CD8-positive, alpha-beta memory T cell (primary cell): ENCODE data around the gene TMEM202. TPM values are rescaled to one million over a fixed set of nuclear protein-coding genes. Genes with fewer than 3 reads are reported as not detected.
A peak's percentile ranks its signal among the peaks of the same experiment; 100 is the strongest.
"Not testable (repeated sequence)": the region's sequence is repeated elsewhere in the genome, so short reads cannot be mapped to it uniquely, and the experiment has no call there.

Experiments
- CTCF ChIA-PET: fragments of 350-600 bp; sonication (Branson Sonifier 250); formaldehyde crosslinking; loops from one replicate; lab custom pipeline; 2021; ENCODE audit warnings: antibody characterized with exemption; lab: Charles Lee
- POLR2A ChIA-PET: fragments of 350-600 bp; sonication (Branson Sonifier 250); formaldehyde crosslinking; loops from one replicate; lab custom pipeline; 2021; ENCODE audit warnings: antibody characterized with exemption; lab: Charles Lee
- DNase-seq, 5 donors: peaks; one replicate each; pipeline versions ENCODE4 v3.0.0 to v3.0.0-alpha.2; 2020 to 2022; ENCODE audit warnings: mixed read lengths in 1 of 5
- H3K27ac ChIP-seq: one replicate; pipeline ENCODE4 v1.7.0; 2013; ENCODE audit warnings: low read depth, mild to moderate bottlenecking, low read length, moderate library complexity
- H3K27me3 ChIP-seq: 2 replicates; pipeline ENCODE4 v1.7.0; 2013; ENCODE audit warnings: low read length, mild to moderate bottlenecking; ENCODE audit not compliant: insufficient read depth, poor library complexity, severe bottlenecking
- H3K36me3 ChIP-seq: 2 replicates; pipeline ENCODE4 v1.7.0; 2013; ENCODE audit warnings: mild to moderate bottlenecking, low read length, moderate library complexity; ENCODE audit not compliant: insufficient read depth
- H3K4me1 ChIP-seq: 2 replicates; pipeline ENCODE4 v1.7.0; 2013; ENCODE audit warnings: mild to moderate bottlenecking, low read length, moderate library complexity; ENCODE audit not compliant: insufficient read depth
- H3K4me3 ChIP-seq: 2 replicates; pipeline ENCODE4 v1.7.0; 2013; ENCODE audit warnings: mild to moderate bottlenecking, low read length
- H3K9me3 ChIP-seq: 2 replicates; pipeline ENCODE4 v1.7.0; 2013; ENCODE audit warnings: mild to moderate bottlenecking, low read length
- H3K27ac Mint-ChIP-seq, 8 donors: one replicate each; pipeline ENCODE4 v1.8.0; 2020 to 2021; ENCODE audit warnings: mixed read lengths in 8 of 8, mild to moderate bottlenecking in 6 of 8, inconsistent platforms in 3 of 8, moderate library complexity in 3 of 8
- H3K27me3 Mint-ChIP-seq, 2 donors: one replicate each; pipeline ENCODE4 v1.8.0; 2020 to 2021; ENCODE audit warnings: mixed read lengths in 2 of 2, mild to moderate bottlenecking in 1 of 2, moderate library complexity in 1 of 2
- H3K36me3 Mint-ChIP-seq, 3 donors: one replicate each; pipeline ENCODE4 v1.8.0; 2020 to 2021; ENCODE audit warnings: mixed read lengths in 3 of 3, inconsistent platforms in 1 of 3, mild to moderate bottlenecking in 1 of 3
- H3K4me1 Mint-ChIP-seq, 3 donors: one replicate each; pipeline ENCODE4 v1.8.0; 2020 to 2021; ENCODE audit warnings: mixed read lengths in 3 of 3, inconsistent platforms in 1 of 3, mild to moderate bottlenecking in 1 of 3
- H3K4me3 Mint-ChIP-seq, 7 donors: one replicate each; pipeline ENCODE4 v1.8.0; 2020 to 2021; ENCODE audit warnings: mixed read lengths in 7 of 7, mild to moderate bottlenecking in 6 of 7, moderate library complexity in 4 of 7, inconsistent platforms in 2 of 7
- H3K9me3 Mint-ChIP-seq, 5 donors: one replicate each; pipeline ENCODE4 v1.8.0; 2020 to 2022; ENCODE audit warnings: mixed read lengths in 5 of 5, mild to moderate bottlenecking in 3 of 5, moderate library complexity in 2 of 5, inconsistent platforms in 1 of 5
- polyA plus RNA-seq: library from polyadenylated mRNA; unstranded; fragments of 300-500 nt; fragmentation: Illumina TruSeq; gene quantifications from one replicate; pipeline ENCODE4 v1.2.3, GENCODE V29; 2021
- total RNA-seq, 2 experiments: library from RNA; stranded (reverse); gene quantifications; one replicate each; pipeline ENCODE4 v1.2.3, GENCODE V29; 2021

TMEM202 gene
- total and polyA plus RNA-seq, 3 experiments from 2014 or later: not detected

- peaks cover 2 to 10% (median 9%) of the 10 kb centered on the region in 5 donors for H3K9me3 Mint-ChIP-seq
- Histone ChIP-seq H3K4me1 (no peaks in the 10 kb centered on the region), H3K4me3 (no peak overlapping the region), H3K9me3 (no peaks in the 10 kb centered on the region), H3K27ac (no peak overlapping the region), H3K36me3 (no peaks in the 10 kb centered on the region), H3K27me3 (no peaks in the 10 kb centered on the region)
- H3K27me3 Mint-ChIP-seq: peaks cover 0 to 2% of the 10 kb centered on the region in 2 donors
- CTCF ChIA-PET: no interaction called here
- no peak overlapping the region for H3K27ac Mint-ChIP-seq
- no peak for DNase-seq
- no peak overlapping the region for H3K4me3 Mint-ChIP-seq
- POLR2A ChIA-PET: no interaction called here
- H3K4me1 Mint-ChIP-seq: no peaks in the 10 kb centered on the region
- H3K36me3 Mint-ChIP-seq: peaks cover 0 to 5% (median 0%) of the 10 kb centered on the region in 3 donors
These were observed 23.4 kb downstream of the TMEM202 start for GRCh38 chr15:72421484-72421883.

- CTCF ChIA-PET: no interaction called here
- no peaks in the 10 kb centered on the region for H3K27me3 ChIP-seq
- Mint-ChIP-seq H3K9me3 (peaks cover 4 to 17% (median 17%) of the 10 kb centered on the region in 5 donors), H3K4me1 (peaks cover 0 to 1% (median 0%) of the 10 kb centered on the region in 3 donors), H3K36me3 (peaks cover 0 to 9% (median 0%) of the 10 kb centered on the region in 3 donors), H3K4me3 (no peak overlapping the region), H3K27ac (no peak overlapping the region), H3K27me3 (no peaks in the 10 kb centered on the region)
- POLR2A ChIA-PET: no interaction called here
- no peaks in the 10 kb centered on the region for H3K36me3 ChIP-seq
- no peak overlapping the region for H3K27ac ChIP-seq
- DNase-seq: no peak
- no peaks in the 10 kb centered on the region for H3K9me3 ChIP-seq
- no peaks in the 10 kb centered on the region for H3K4me1 ChIP-seq
- no peak overlapping the region for H3K4me3 ChIP-seq
These were observed 25.2 kb downstream of the TMEM202 start for GRCh38 chr15:72423256-72423655.

DNA sequence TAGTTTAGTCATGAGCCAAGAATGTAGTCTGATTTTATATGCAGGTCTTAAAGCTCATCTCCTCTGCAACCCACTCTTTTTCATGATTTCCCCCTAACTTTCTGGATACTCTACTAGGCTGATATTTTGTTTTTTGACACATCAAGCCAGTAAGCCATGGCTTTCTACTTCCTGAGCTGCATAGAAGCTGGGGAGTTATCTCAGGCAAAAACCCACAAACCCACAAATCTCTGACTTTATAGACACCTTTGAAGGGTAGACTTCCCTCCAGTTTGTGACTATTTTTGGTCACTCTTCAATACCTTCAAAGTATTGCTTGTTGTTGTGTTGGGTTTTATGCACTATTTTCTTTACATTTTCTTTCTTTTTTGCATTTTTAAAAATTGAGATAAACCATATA lies 28.6 kb downstream of the TMEM202 start:
- CTCF ChIA-PET: no interaction called here
- H3K9me3 ChIP-seq: no peaks in the 10 kb centered on the region
- no peaks in the 10 kb centered on the region for H3K36me3 ChIP-seq
- H3K27me3 ChIP-seq: no peaks in the 10 kb centered on the region
- H3K4me3 Mint-ChIP-seq: no peak overlapping the region
- peaks cover 4 to 6% of the 10 kb centered on the region in 2 donors for H3K27me3 Mint-ChIP-seq
- DNase-seq: no peak
- H3K4me3 ChIP-seq: no peak overlapping the region
- peaks cover 4 to 17% (median 17%) of the 10 kb centered on the region in 5 donors for H3K9me3 Mint-ChIP-seq
- H3K4me1 Mint-ChIP-seq: peaks cover 0 to 1% (median 0%) of the 10 kb centered on the region in 3 donors
- no peak overlapping the region for H3K27ac ChIP-seq
- POLR2A ChIA-PET: no interaction called here
- no peak overlapping the region for H3K27ac Mint-ChIP-seq
- H3K36me3 Mint-ChIP-seq: peaks cover 0 to 9% (median 0%) of the 10 kb centered on the region in 3 donors
- H3K4me1 ChIP-seq: no peaks in the 10 kb centered on the region

DNA sequence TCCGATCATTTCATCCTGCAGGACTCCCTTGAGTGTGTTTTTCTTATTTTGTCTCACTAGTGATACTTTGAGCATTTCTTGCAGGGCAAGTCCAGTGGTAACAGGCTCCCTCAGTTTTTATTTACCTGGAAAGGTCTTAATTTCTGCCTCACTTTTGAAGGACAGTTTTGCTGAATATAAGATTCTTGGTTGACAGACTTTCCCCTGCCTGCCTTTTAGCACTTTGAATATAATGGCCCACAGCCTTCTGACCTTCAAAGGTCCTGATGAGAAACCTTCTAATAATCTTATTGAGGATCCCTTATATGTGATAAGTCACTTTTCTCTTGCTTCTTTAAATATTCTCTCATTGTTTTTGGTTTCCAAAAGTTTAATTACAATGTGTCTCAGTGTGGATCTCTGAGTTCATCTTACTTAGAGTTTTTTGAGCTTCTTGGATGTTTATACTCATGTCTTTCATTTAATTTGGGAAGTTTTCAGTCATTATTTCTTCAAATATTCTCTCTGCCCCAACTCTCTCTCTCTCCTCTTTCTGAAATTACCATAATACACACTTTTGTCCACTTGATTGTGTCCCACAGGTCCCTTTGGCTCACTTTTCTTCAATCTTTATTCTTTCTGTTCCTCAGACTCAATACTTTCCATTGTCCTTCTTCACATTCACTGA lies 39.7 kb downstream of the TMEM202 start:
- Histone ChIP-seq H3K27me3 (peaks cover 5% of the 10 kb centered on the region), H3K36me3 (no peaks in the 10 kb centered on the region), H3K9me3 (no peaks in the 10 kb centered on the region), H3K27ac (no peak overlapping the region), H3K4me1 (no peaks in the 10 kb centered on the region), H3K4me3 (no peak overlapping the region)
- Mint-ChIP-seq H3K27ac (no peak overlapping the region), H3K36me3 (peaks cover 0 to 28% (median 3%) of the 10 kb centered on the region in 3 donors), H3K9me3 (peaks cover 13 to 33% (median 29%) of the 10 kb centered on the region in 5 donors), H3K4me1 (no peaks in the 10 kb centered on the region), H3K4me3 (no peak overlapping the region), H3K27me3 (peaks cover 30 to 63% of the 10 kb centered on the region in 2 donors)
- ChIA-PET POLR2A (no interaction called here), CTCF (no interaction called here)
- DNase-seq: no peak

- Mint-ChIP-seq H3K36me3 (peaks cover 0 to 19% (median 2%) of the 10 kb centered on the region in 3 donors), H3K9me3 (peaks cover 5 to 13% (median 10%) of the 10 kb centered on the region in 5 donors), H3K27me3 (peaks cover 27 to 36% of the 10 kb centered on the region in 2 donors)
- POLR2A ChIA-PET, H3K4me1 ChIP-seq, H3K36me3 ChIP-seq, H3K4me1 Mint-ChIP-seq, H3K4me3 Mint-ChIP-seq, H3K27ac Mint-ChIP-seq, DNase-seq, H3K27ac ChIP-seq, H3K9me3 ChIP-seq, H3K27me3 ChIP-seq, H3K4me3 ChIP-seq: not testable (repeated sequence)
- CTCF ChIA-PET: interaction anchor here (1.0 kb wide), 1 partner anchor 11 kb away, joined by 4 read pairs; no protein-coding TSS in a partner anchor
These were observed 44.7 kb downstream of the TMEM202 start for GRCh38 chr15:72442848-72443247.

- no peak overlapping the region for H3K27ac Mint-ChIP-seq
- Histone ChIP-seq H3K36me3 (no peaks in the 10 kb centered on the region), H3K4me3 (no peak overlapping the region), H3K4me1 (no peaks in the 10 kb centered on the region), H3K27ac (no peak overlapping the region), H3K27me3 (peaks cover 5% of the 10 kb centered on the region), H3K9me3 (no peaks in the 10 kb centered on the region)
- ChIA-PET CTCF (no interaction called here), POLR2A (no interaction called here)
- no peak overlapping the region for H3K4me3 Mint-ChIP-seq
- no peaks in the 10 kb centered on the region for H3K4me1 Mint-ChIP-seq
- no peak for DNase-seq
- H3K9me3 Mint-ChIP-seq: peaks cover 0 to 2% (median 0%) of the 10 kb centered on the region in 5 donors
- H3K36me3 Mint-ChIP-seq: peaks cover 0 to 14% (median 0%) of the 10 kb centered on the region in 3 donors
- peaks cover 25 to 31% of the 10 kb centered on the region in 2 donors for H3K27me3 Mint-ChIP-seq
These were observed 47.3 kb downstream of the TMEM202 start for GRCh38 chr15:72445426-72445825.

DNA sequence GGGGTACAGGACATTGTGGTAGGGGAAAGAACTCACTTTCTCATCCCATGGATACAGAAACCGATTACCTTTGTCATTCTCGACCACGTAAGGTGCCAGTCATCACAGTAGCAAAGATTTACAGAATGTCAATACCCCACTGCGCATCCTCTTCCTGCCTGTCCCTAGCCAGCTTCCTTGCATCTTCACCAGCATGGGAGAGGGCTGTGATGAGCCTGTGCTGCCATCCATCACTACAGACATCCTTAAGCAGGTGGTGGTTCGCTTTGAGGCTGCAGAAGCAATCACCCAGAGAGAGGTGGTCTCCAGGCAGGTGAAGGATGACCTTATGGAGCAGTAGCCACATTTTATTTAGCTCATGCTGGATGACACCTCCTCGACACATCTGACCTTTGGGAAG lies 52.7 kb downstream of the TMEM202 start:
- no peak for DNase-seq
- Histone ChIP-seq H3K27ac (no peak overlapping the region), H3K27me3 (no peaks in the 10 kb centered on the region), H3K4me3 (no peak overlapping the region), H3K9me3 (no peaks in the 10 kb centered on the region), H3K4me1 (no peaks in the 10 kb centered on the region), H3K36me3 (no peaks in the 10 kb centered on the region)
- H3K4me3 Mint-ChIP-seq: no peak overlapping the region
- H3K9me3 Mint-ChIP-seq: no peaks in the 10 kb centered on the region
- ChIA-PET POLR2A (no interaction called here), CTCF (no interaction called here)
- peaks cover under 1 to 13% of the 10 kb centered on the region in 2 donors for H3K27me3 Mint-ChIP-seq
- no peaks in the 10 kb centered on the region for H3K4me1 Mint-ChIP-seq
- no peaks in the 10 kb centered on the region for H3K36me3 Mint-ChIP-seq
- no peak overlapping the region for H3K27ac Mint-ChIP-seq

DNA sequence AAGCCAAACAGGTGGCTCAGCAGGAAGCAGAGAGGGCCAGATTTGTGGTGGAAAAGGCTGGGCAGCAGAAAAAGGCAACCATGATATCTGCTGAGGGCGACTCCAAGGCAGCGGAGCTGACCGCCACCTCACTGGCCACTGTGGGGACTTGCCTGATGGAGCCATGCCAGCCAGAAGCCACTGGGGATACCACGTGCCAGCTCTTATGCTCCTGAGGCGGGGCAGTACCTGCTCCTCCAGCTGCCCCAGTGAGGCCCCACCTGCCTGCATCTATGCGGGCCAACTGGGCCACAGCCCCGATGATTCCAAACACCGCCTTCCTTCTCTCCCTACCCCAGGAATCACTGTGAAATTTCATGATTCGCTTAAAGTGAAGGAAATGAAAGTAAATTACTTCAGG lies 53.1 kb downstream of the TMEM202 start:
- Histone ChIP-seq H3K36me3 (no peaks in the 10 kb centered on the region), H3K4me3 (no peak overlapping the region), H3K9me3 (no peaks in the 10 kb centered on the region), H3K4me1 (no peaks in the 10 kb centered on the region), H3K27me3 (no peaks in the 10 kb centered on the region), H3K27ac (no peak overlapping the region)
- DNase-seq: no peak
- no peaks in the 10 kb centered on the region for H3K4me1 Mint-ChIP-seq
- H3K27me3 Mint-ChIP-seq: peaks cover 1 to 13% of the 10 kb centered on the region in 2 donors
- CTCF ChIA-PET: no interaction called here
- POLR2A ChIA-PET: no interaction called here
- no peak overlapping the region for H3K4me3 Mint-ChIP-seq
- no peaks in the 10 kb centered on the region for H3K36me3 Mint-ChIP-seq
- H3K9me3 Mint-ChIP-seq: no peaks in the 10 kb centered on the region
- H3K27ac Mint-ChIP-seq: peak overlapping the region in 1 of 8 donors; percentile 25
